Fibroblast of mammary gland (primary cell): Measurements from ENCODE around the gene FRRS1.
A peak's percentile ranks its signal among the peaks of the same experiment; 100 is the strongest.

Experiments used
- DNase-seq: peaks from one replicate; pipeline ENCODE4 v3.0.0-alpha.2; 2010; ENCODE audit warnings: low read depth
- H3K4me3 ChIP-seq: 2 replicates; pipeline ENCODE4 v1.5.1; 2011; ENCODE audit warnings: low read depth, mild to moderate bottlenecking, low read length, moderate library complexity; ENCODE audit not compliant: control insufficient read depth
- TF ChIP-seq, protein P1 (sequence below): conservative IDR thresholded peaks from 2 replicates; pipeline ENCODE4 v1.5.1; 2011; ENCODE audit warnings: low read depth, low read length, inconsistent platforms; ENCODE audit not compliant: control insufficient read depth, insufficient read depth

The FRRS1 gene

DNA sequence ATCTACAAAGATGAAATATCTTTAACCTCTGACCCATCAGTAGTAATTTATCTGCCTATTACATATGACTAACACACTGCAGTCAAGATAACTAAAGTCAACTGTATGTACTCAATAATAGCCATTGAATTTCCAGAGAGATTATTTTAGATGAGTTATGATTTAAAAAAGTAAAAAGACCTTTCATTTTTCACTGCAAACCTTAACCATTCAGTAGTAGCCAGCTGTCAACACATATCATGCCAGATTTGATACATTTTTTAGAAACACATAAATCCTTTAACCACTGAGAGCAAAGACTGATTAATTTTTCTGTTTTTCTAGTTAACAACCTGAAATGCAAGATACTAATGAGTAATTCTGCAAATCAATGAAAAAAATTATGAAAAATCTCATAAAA lies 89.6 kb downstream of the FRRS1 start:
- H3K4me3 ChIP-seq, result no peak overlapping the region
- TF ChIP-seq, protein P1, sequence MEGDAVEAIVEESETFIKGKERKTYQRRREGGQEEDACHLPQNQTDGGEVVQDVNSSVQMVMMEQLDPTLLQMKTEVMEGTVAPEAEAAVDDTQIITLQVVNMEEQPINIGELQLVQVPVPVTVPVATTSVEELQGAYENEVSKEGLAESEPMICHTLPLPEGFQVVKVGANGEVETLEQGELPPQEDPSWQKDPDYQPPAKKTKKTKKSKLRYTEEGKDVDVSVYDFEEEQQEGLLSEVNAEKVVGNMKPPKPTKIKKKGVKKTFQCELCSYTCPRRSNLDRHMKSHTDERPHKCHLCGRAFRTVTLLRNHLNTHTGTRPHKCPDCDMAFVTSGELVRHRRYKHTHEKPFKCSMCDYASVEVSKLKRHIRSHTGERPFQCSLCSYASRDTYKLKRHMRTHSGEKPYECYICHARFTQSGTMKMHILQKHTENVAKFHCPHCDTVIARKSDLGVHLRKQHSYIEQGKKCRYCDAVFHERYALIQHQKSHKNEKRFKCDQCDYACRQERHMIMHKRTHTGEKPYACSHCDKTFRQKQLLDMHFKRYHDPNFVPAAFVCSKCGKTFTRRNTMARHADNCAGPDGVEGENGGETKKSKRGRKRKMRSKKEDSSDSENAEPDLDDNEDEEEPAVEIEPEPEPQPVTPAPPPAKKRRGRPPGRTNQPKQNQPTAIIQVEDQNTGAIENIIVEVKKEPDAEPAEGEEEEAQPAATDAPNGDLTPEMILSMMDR, result no peak
- DNase-seq, result no peak

DNA sequence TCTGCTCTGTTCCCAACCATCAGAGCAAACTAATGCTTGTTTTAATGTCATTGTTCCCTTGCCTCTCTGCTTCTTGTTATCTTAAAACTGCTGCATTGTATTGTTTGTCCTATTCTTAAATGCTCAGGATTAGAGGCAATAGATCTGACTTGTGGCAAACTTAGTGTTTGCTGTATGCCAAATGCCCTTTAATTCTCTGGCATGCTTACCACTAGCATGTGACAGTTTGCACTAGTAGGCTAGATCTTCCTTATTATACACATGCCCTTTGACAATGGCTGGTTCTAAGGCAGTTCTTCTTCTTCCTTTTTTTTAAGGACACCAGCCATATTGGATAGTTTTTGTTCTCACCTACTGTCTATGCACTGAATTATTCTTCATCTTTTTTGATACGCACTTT lies 90.4 kb downstream of the FRRS1 start:
- no peak for DNase-seq
- TF ChIP-seq, protein P1, result no peak
- no peak overlapping the region for H3K4me3 ChIP-seq

DNA sequence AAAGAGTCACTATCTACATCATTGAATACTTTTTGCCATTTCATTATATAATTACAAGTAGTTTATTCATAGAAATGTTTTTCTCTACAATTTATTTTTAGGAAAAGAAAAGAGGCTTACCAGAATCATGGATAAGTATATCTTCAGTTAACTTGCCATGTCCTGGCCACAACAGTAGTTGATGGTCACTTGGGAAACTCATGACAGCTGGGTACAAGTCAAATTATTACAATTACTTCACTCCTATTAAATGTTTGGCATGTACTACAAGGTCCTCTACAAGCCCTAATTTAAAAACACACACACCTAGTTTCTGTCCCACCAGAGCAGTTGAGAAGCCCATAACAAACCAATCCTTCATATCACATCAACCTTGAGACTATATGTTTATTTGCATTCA lies 91.1 kb downstream of the FRRS1 start:
- no peak overlapping the region for H3K4me3 ChIP-seq
- TF ChIP-seq, protein P1, result no peak
- no peak for DNase-seq

DNA sequence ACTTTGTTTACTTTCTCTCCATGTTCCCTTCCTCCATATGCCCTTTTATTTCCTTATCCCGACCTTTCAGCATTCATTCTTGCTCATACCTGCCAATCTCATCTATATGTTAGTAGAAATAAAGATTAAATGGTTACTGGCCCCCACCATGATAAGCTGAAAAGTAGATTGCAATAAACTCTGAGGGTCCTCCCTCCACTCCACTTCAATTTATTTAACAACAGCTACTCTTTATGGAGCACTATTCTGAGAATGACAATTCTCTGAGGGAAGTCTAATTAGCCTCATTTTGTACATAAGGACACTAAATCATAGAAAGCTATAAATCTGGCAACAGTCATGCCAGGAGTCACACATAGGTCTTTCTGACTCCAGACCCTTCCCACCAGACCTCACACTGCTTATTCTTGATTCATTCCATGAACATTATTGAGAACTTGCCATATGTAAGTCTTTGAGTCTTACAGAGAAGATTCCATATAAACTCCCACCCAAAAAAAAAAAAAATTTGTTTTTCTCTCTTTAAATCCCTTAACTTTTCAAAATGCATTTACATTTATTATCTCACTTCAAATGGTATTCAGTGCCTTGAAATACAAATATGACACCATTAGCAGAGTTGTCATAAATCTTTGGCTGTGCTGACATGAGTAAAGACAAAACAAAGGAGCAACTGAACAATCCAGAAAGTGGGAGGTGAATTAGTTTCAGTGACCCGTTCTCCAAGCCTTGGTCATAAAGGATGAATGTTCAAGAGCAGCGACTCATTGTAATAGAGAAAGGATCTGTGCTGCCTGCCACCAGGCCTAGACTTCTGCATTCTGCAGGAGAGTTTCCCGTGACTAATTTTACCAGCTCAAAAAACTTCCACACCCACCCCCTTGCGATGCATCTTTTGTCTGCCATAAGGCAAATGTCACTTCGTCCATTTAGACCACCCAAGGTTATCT lies 92.0 kb downstream of the FRRS1 start:
- no peak overlapping the region for H3K4me3 ChIP-seq
- no peak for DNase-seq
- TF ChIP-seq, protein P1, result no peak

DNA sequence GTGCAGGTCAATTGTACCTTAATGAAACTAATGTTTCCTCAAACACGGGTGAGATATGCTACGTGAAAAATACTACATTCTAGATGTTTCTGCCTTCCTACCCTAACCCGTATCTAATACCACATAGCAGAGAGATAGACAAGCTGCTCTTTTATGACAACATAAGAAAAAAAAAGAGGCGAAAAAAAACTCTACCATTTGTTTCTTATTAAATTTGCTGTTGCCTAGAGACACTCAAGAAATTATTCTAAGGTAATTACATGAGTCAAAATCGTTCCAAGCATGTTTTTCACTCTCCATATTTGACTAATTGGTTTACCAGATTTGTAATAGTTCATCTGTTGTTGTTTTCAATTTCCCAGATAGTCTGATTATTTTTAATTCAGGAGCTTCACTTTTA lies 93.1 kb downstream of the FRRS1 start:
- TF ChIP-seq, protein P1, result no peak
- no peak for DNase-seq
- H3K4me3 ChIP-seq, result no peak overlapping the region

DNA sequence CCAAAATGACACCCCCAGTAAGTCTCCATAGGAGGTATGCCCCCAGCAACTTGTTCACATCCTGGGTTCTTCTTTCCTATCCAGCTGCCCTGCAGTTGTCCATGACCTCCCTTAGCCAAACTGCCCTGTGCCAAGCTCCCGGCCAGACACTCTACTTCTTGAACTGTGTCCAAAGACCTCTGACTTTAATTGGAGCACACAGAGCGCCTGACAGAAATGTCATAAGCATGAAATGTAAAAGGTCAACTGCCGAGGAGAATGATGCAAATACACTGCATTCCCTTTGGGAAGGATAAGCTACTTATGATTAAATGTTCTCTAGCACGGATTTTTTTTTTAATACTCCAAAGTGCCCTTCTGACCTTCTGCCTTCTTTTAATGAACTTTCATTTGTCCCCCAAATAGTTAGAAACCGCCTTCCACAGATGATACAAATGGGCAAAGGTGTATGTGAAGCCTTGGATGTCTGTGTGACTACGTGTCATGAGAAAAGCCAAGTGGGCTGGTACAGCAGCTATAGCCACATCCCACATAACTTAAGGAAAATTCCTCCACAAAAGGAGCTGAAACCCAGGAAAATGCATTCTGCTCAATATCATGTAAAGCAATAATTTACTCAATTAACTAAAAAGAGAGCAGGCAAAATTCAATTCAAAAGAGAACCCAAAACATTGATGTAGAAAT lies 93.8 kb downstream of the FRRS1 start:
- TF ChIP-seq, protein P1, result no peak
- peak; percentile 70 for DNase-seq
- H3K4me3 ChIP-seq, result no peak overlapping the region
